ENCODE measurements around the gene AQP10.

DNA sequence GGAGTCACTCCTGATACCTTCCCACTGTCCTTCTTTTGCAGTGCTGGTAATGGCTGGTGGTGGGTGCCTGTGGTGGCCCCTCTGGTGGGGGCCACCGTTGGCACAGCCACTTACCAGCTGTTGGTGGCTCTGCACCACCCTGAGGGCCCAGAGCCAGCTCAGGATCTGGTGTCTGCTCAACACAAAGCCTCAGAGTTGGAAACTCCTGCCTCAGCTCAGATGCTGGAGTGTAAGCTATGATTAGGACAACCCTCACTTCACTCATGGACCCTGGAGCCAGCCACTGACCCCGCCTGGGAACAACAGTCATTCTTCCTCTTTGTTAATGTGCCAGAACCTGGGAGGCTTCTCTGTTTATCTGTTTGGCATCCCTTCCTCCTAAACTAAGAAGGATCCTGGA is 3.3 kb downstream of the AQP10 start:
- TF ChIP-seq CTCF (IDR thresholded peaks at IDR 0.05; ENCODE audit: insufficient read depth, low read depth, low read length) (no peak), EZH2 (IDR thresholded peaks at IDR 0.05; ENCODE audit: insufficient read depth, low read length) (no peak)

Data from astrocyte (in vitro differentiated cells and primary cell).